Ishikawa (cell line): ENCODE measurements around the gene CAMP.

Experiments used
- CEBPB ChIP-seq: IDR thresholded peaks from 2 replicates; pipeline ENCODE4 v1.6.1; 2012
- CREB1 ChIP-seq: IDR thresholded peaks from 2 replicates; pipeline ENCODE4 v1.6.1; 2012; ENCODE audit warnings: low read depth
- EGR1 ChIP-seq: IDR thresholded peaks from 2 replicates; pipeline ENCODE4 v1.6.1; 2012
- EP300 ChIP-seq: IDR thresholded peaks from 2 replicates; pipeline ENCODE4 v1.6.1; 2012; ENCODE audit warnings: borderline replicate concordance
- FOXM1 ChIP-seq: IDR thresholded peaks from 2 replicates; pipeline ENCODE4 v1.6.1; 2012; ENCODE audit warnings: low read depth, borderline replicate concordance
- NFIC ChIP-seq: IDR thresholded peaks from 2 replicates; pipeline ENCODE4 v1.6.1; 2012
- RAD21 ChIP-seq: IDR thresholded peaks from 2 replicates; pipeline ENCODE4 v1.6.1; 2012; ENCODE audit warnings: low read depth
- TAF1 ChIP-seq: IDR thresholded peaks from 2 replicates; pipeline ENCODE4 v1.6.1; 2012; ENCODE audit warnings: low read depth, mild to moderate bottlenecking
- TCF12 ChIP-seq: IDR thresholded peaks from 2 replicates; pipeline ENCODE4 v1.6.1; 2012; ENCODE audit warnings: low read depth
- TEAD4 ChIP-seq: IDR thresholded peaks from 2 replicates; pipeline ENCODE4 v1.6.1; 2012
- YY1 ChIP-seq: IDR thresholded peaks from 2 replicates; pipeline ENCODE4 v1.6.1; 2012; ENCODE audit warnings: low read depth
- ZBTB7A ChIP-seq: IDR thresholded peaks from 2 replicates; pipeline ENCODE4 v1.6.1; 2012; ENCODE audit warnings: low read depth
- TF ChIP-seq, protein P1 (sequence below): IDR thresholded peaks from 2 replicates; pipeline ENCODE4 v1.6.1; 2012
- TF ChIP-seq, protein P2 (sequence below): IDR thresholded peaks from 2 replicates; pipeline ENCODE4 v1.6.1; 2012
- TF ChIP-seq, protein P3 (sequence below): IDR thresholded peaks from 2 replicates; pipeline ENCODE4 v1.6.1; 2012; ENCODE audit warnings: low read depth, mild to moderate bottlenecking

Gene CAMP, protein sequence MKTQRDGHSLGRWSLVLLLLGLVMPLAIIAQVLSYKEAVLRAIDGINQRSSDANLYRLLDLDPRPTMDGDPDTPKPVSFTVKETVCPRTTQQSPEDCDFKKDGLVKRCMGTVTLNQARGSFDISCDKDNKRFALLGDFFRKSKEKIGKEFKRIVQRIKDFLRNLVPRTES

GRCh38 chr3:48222616-48223513 is at the start of gene CAMP:
Gene CAMP, plus strand, starts transcription at chr3:48223495. Its CDS starts 17 bp downstream, at chr3:48223512.
- TF ChIP-seq, protein P1, sequence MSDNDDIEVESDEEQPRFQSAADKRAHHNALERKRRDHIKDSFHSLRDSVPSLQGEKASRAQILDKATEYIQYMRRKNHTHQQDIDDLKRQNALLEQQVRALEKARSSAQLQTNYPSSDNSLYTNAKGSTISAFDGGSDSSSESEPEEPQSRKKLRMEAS = no peak
- TF ChIP-seq TEAD4 (no peak), CREB1 (no peak), CEBPB (no peak), NFIC (0 out of 2 replicates have a peak, but pooled peaks have one; percentile 16), TCF12 (no peak), ZBTB7A (no peak)
- TF ChIP-seq, protein P2, sequence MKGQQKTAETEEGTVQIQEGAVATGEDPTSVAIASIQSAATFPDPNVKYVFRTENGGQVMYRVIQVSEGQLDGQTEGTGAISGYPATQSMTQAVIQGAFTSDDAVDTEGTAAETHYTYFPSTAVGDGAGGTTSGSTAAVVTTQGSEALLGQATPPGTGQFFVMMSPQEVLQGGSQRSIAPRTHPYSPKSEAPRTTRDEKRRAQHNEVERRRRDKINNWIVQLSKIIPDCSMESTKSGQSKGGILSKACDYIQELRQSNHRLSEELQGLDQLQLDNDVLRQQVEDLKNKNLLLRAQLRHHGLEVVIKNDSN = no peak

DNA sequence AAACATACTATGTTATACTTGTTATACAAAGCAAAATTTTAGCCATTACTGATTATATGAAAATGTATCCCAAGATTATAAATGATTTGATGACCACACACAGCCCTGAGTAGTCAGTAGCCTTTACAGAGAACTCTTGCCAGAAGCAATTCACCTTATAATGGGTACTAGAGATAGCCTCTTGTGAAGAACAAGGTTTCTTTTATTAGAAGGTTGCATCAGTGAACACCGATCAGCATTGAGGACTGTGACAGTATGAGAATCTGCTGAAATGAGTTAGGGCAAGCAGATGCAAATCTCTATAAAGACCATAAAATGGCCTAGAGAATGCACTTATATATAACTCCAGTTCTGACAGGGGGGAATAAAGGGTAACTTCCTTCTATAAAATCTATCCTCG is 45.2 kb upstream of the CAMP start:
- TF ChIP-seq ZBTB7A (no peak), CREB1 (no peak), YY1 (no peak)
- TF ChIP-seq, protein P1 = no peak

- TF ChIP-seq TEAD4 = no peak
- no peak for TF ChIP-seq YY1
- no peak for TF ChIP-seq ZBTB7A
- no peak for TF ChIP-seq FOXM1
- TF ChIP-seq, protein P2 = no peak
- TF ChIP-seq, protein P1 = no peak
- TF ChIP-seq RAD21 = no peak
- TF ChIP-seq TCF12 = no peak
- TF ChIP-seq CEBPB = no peak
- TF ChIP-seq EP300 = no peak
- no peak for TF ChIP-seq EGR1
- no peak for TF ChIP-seq TAF1
- no peak for TF ChIP-seq CREB1
- no peak for TF ChIP-seq NFIC
- TF ChIP-seq, protein P3, sequence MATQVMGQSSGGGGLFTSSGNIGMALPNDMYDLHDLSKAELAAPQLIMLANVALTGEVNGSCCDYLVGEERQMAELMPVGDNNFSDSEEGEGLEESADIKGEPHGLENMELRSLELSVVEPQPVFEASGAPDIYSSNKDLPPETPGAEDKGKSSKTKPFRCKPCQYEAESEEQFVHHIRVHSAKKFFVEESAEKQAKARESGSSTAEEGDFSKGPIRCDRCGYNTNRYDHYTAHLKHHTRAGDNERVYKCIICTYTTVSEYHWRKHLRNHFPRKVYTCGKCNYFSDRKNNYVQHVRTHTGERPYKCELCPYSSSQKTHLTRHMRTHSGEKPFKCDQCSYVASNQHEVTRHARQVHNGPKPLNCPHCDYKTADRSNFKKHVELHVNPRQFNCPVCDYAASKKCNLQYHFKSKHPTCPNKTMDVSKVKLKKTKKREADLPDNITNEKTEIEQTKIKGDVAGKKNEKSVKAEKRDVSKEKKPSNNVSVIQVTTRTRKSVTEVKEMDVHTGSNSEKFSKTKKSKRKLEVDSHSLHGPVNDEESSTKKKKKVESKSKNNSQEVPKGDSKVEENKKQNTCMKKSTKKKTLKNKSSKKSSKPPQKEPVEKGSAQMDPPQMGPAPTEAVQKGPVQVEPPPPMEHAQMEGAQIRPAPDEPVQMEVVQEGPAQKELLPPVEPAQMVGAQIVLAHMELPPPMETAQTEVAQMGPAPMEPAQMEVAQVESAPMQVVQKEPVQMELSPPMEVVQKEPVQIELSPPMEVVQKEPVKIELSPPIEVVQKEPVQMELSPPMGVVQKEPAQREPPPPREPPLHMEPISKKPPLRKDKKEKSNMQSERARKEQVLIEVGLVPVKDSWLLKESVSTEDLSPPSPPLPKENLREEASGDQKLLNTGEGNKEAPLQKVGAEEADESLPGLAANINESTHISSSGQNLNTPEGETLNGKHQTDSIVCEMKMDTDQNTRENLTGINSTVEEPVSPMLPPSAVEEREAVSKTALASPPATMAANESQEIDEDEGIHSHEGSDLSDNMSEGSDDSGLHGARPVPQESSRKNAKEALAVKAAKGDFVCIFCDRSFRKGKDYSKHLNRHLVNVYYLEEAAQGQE = no peak
Measured at GRCh38 chr3:48180021-48180420, 43.3 kb upstream of the CAMP start.

DNA sequence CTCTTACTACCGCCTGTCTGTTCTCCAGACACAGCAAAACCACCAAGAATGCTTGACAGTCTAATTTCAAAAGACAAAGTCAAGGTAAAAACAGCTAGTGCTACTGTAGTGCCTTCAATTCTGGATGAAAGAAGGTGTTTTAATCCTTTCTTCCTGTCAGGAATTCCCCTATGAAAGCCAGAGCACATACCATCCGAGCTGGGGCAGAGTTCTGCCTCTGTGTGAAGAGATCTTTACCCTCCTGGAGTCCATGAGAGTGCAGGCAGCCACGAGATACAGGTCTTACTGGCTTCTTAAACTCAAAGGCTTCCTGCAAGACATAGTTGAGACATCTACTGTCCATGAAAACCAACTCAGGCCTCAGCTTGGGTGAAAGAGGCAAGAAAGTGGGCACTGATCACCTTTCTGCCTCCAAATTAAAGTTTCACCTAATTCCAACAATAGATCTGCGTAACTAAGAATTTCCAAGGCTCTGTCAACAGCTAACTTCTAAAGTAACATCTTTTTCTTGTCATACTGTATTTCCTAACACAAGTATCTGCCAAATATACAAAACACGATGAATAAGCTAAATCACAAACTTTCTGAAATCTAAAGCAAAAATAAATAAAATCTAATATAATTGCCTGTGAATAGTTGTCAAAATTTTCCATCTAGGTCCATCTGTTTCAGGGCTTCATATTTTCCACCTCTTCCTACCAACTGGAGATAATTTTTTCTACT is 42.6 kb upstream of the CAMP start:
- no peak for TF ChIP-seq NFIC
- TF ChIP-seq CREB1 = no peak
- TF ChIP-seq TEAD4 = no peak
- TF ChIP-seq, protein P1 = no peak
- no peak for TF ChIP-seq EP300
- TF ChIP-seq, protein P3 = no peak
- TF ChIP-seq RAD21 = no peak
- TF ChIP-seq, protein P2 = no peak
- TF ChIP-seq ZBTB7A = no peak
- no peak for TF ChIP-seq EGR1
- TF ChIP-seq TCF12 = no peak
- TF ChIP-seq TAF1 = no peak
